ENCODE results near the gene GPN2. TPM values are rescaled to one million over a fixed set of nuclear protein-coding genes. Genes with fewer than 3 reads are reported as not detected.

Gene GPN2
- total RNA-seq, 4 donors from 2014 or later = 8.9 to 10.0 (median 9.8) TPM

- H3K27ac ChIP-seq = no peak overlapping the region
- H3K36me3 ChIP-seq = peaks cover 0 to 42% of the 10 kb centered on the region in 2 donors
- H3K27me3 ChIP-seq = no peaks in the 10 kb centered on the region
- intact Hi-C loops (cut with DNase I; ENCODE audit: low total_unique reads) = no loop called here
- H3K9me3 ChIP-seq = no peaks in the 10 kb centered on the region
- no peak for DNase-seq
- no peak overlapping the region for H3K4me3 ChIP-seq
- TF ChIP-seq POLR2A (IDR thresholded peaks at IDR 0.05) (no peak), CTCF (IDR thresholded peaks at IDR 0.05 in 4 of 5, conservative IDR thresholded peaks at IDR 0.05 in 1 of 5) (no peak)
- in situ Hi-C loops (cut with MboI; ENCODE audit: low sequenced_read_pairs in 4 of 4) = no loop called here
- peaks cover 17 to 20% of the 10 kb centered on the region in 2 donors for H3K4me1 ChIP-seq
- ATAC-seq = no peak
These were observed 57.7 kb downstream of the GPN2 start for GRCh38 chr1:26832249-26832960.

DNA sequence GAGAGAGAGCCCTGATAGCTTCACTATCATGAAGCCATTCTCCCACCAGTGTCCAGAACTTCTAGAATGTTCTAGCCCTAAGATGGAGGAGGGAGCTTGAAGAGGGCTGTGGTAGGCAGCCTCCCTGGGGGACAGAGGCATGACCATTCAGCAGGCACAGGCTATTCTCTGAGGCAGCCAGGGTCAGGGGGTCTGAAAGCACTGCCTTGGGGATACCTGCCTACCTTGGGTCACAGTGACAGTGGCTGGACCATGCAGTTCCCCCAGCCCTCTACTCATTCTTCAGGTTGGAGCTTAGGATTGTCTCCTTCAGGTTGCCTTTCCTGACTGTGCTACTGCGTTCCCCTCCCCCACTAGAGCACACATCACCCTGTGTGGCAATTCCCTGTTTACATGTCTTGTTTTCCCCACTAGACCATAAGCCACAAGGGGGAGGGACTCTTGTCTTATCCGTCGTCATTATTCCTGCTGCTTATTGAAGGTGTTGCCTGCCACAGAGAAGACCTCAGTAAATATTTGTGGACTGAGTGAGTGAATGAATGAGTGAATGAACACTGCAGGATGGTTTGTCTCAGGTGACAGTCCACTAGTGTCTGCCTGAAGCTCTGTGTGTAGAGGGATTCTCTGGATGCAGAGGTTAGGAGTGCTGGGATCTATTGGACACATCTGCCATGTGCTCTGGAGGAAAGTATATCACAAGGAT, 58.4 kb downstream of the GPN2 start:
- no peaks in the 10 kb centered on the region for H3K9me3 ChIP-seq
- H3K27me3 ChIP-seq = no peaks in the 10 kb centered on the region
- DNase-seq = no peak
- peaks cover 0 to 42% of the 10 kb centered on the region in 2 donors for H3K36me3 ChIP-seq
- no peak for ATAC-seq
- in situ Hi-C loops (cut with MboI; ENCODE audit: low sequenced_read_pairs in 4 of 4) = no loop called here
- TF ChIP-seq POLR2A (IDR thresholded peaks at IDR 0.05) (no peak), CTCF (IDR thresholded peaks at IDR 0.05 in 4 of 5, conservative IDR thresholded peaks at IDR 0.05 in 1 of 5) (no peak)
- H3K4me1 ChIP-seq = peaks cover 20 to 22% of the 10 kb centered on the region in 2 donors
- H3K27ac ChIP-seq = no peak overlapping the region
- intact Hi-C loops (cut with DNase I; ENCODE audit: low total_unique reads) = no loop called here
- no peak overlapping the region for H3K4me3 ChIP-seq

DNA sequence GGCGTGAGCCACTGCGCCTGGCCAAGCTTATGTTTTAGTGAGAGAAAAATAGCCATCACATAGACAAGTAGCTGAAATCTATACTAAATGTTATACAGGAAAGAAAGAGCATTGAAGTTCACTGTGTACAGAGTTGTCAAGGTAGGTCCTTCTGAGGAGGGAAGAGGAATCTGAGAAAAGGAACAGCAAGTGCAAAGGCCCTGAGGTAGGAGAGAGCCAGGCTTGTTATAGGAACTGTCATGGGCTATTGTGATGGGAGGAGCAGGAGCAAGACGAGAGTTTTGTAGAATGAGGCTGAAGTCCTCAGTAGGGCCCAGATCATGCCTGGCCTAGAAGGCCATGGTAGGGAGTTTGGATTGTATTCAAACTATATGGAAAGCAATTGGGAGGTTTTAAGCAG, 59.0 kb downstream of the GPN2 start:
- ATAC-seq (no peak), DNase-seq (no peak)
- Histone ChIP-seq H3K27me3 (no peaks in the 10 kb centered on the region), H3K9me3 (no peaks in the 10 kb centered on the region), H3K4me3 (no peak overlapping the region), H3K4me1 (peaks cover 20 to 22% of the 10 kb centered on the region in 2 donors), H3K36me3 (peaks cover 0 to 39% of the 10 kb centered on the region in 2 donors), H3K27ac (no peak overlapping the region)
- in situ Hi-C loops (cut with MboI; ENCODE audit: low sequenced_read_pairs in 4 of 4) (no loop called here), intact Hi-C loops (cut with DNase I; ENCODE audit: low total_unique reads) (no loop called here)
- no peak for TF ChIP-seq CTCF (IDR thresholded peaks at IDR 0.05 in 4 of 5, conservative IDR thresholded peaks at IDR 0.05 in 1 of 5)
- TF ChIP-seq POLR2A (IDR thresholded peaks at IDR 0.05) = no peak

DNA sequence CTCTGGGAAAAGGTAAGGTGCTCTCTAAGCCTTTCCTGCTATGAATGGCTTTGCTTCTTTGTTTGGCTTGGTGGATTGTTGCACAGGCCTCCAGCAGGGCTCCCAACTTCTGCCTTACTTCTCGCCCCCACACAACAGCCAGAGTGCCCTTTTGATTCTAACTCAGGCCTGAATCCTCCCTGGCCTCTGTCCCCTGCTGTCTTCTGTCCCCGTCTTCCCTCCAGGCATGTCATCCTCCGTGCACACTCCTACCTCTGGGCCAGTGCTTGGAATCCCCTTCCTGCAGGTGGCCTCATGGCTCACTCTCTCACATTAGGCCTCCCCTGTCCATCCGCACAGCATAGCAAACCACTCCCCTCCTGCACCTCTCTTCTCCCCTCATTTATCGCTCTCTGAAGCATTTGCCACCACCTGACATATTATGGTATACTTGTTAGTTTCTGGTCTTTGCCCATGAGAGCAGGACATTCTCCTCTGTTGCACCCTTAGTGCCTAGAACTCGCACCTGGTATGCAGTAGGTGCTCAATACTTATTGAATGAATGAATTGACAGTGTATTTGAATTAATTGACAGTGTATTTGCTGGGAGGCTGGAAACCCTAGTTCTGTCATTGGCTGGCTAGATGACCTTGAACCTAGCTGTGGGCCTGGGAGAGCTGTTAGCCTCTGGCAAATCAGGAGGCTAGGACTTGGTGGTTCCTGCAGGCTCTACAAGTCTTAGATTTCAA, 60.7 kb downstream of the GPN2 start:
- peaks cover 0 to 22% of the 10 kb centered on the region in 2 donors for H3K36me3 ChIP-seq
- H3K27ac ChIP-seq = no peak overlapping the region
- H3K27me3 ChIP-seq = no peaks in the 10 kb centered on the region
- H3K9me3 ChIP-seq = no peaks in the 10 kb centered on the region
- TF ChIP-seq CTCF (IDR thresholded peaks at IDR 0.05 in 4 of 5, conservative IDR thresholded peaks at IDR 0.05 in 1 of 5) = no peak
- TF ChIP-seq POLR2A (IDR thresholded peaks at IDR 0.05) = no peak
- H3K4me1 ChIP-seq = peaks cover 20 to 26% of the 10 kb centered on the region in 2 donors
- ATAC-seq (no peak), DNase-seq (no peak)
- H3K4me3 ChIP-seq = no peak overlapping the region
- intact Hi-C loops (cut with DNase I; ENCODE audit: low total_unique reads) = no loop called here
- in situ Hi-C loops (cut with MboI; ENCODE audit: low sequenced_read_pairs in 4 of 4) = no loop called here

Measured in gastrocnemius medialis (tissue), 4 donors.